GM18499 (cell line): ENCODE measurements around the gene IFI35.
"Not testable (repeated sequence)": the region's sequence is repeated elsewhere in the genome, so short reads cannot be mapped to it uniquely, and the experiment has no call there.

Experiments
- ATAC-seq: cut with Tn5 transposase; IDR thresholded peaks from one replicate; pipeline ENCODE4 v1.9.1; 2021; ENCODE audit warnings: moderate number of reproducible peaks; ENCODE audit not compliant: insufficient read depth, unreplicated experiment

IFI35 gene

DNA sequence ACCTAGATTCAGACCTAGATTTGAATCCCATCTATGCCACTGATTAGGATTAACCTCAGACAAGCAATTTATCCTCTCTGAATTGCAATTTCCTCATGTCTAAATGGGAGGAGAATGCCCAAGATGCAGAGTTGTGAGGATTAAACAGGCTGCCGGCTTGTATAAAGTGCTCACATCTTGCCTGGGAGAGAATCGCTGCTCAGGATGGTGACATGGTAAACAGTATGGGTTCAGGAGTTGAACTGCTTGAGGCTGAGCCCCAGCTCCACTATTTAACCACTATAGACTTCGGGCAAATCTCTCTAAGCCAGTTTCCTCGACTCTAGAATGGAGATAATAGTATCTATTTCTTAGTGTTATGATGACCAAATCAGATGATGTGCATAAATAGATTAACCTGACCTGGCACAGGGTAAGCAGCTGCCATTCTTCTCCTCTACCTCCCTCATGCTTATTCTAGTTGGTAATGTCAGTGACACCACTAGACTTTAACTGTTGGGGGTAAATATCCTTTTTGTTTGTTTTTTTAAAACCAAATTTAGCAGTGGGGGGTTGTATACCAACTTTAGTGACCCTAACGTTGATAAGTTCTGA lies 9.1 kb upstream of the IFI35 start:
- no peak for ATAC-seq

DNA sequence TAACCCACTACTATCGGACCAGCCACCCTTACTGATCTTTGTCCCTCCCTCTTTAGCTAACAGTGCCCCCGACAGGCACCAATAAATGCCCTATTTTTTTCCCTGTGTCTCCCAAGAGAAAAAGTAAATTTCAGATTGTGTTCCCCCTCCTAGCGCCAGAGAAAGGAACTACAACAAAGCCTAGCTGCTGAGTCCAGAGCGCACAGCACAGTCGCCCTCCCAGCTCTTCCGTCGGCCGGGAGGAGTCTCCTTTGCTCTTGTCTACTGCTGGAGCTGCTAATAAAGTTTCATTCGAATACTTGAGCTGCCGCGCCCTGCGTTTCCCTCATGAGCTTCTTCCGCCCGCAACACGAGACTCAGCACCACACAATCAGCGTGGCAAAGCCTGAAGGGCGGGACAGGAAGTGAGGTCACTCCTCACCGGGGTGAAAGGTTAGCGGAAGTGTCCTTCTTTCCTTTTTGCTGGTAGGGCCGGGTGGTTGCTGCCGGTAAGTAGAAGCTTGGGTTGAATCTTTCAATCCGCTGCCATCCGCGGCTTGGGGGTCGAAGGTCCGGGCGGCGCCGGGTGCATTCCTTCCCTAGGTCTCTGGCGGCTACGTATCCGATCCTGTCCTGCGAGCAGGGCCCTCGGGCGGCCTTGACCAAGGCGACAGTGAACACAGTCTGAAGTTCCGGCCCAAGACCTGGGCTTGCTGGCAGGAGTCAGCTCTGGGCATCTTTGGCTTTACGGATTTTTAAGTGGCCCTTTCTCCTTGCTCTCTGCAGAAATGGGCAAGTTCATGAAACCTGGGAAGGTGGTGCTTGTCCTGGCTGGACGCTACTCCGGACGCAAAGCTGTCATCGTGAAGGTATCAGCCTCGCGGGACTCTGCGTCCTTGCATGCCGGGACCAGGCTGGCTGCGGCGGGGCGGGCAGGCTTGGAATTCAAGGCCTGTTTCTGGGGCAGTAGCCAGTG lies 8.3 kb upstream of the IFI35 start, which contains the start of gene RPL27:
Gene RPL27, plus strand, starts transcription at position 436 of the 955 bp plus-strand sequence. Its CDS starts 332 bp downstream, at position 768.
- ATAC-seq: peak; percentile 84

- ATAC-seq: no peak
Observed at GRCh38 chr17:42999003-42999525, 7.5 kb upstream of the IFI35 start.

GRCh38 chr17:43000894-43001293 lies 5.7 kb upstream of the IFI35 start:
- not testable (repeated sequence) for ATAC-seq

- no peak for ATAC-seq
Observed at GRCh38 chr17:43003542-43004172, 2.9 kb upstream of the IFI35 start.

DNA sequence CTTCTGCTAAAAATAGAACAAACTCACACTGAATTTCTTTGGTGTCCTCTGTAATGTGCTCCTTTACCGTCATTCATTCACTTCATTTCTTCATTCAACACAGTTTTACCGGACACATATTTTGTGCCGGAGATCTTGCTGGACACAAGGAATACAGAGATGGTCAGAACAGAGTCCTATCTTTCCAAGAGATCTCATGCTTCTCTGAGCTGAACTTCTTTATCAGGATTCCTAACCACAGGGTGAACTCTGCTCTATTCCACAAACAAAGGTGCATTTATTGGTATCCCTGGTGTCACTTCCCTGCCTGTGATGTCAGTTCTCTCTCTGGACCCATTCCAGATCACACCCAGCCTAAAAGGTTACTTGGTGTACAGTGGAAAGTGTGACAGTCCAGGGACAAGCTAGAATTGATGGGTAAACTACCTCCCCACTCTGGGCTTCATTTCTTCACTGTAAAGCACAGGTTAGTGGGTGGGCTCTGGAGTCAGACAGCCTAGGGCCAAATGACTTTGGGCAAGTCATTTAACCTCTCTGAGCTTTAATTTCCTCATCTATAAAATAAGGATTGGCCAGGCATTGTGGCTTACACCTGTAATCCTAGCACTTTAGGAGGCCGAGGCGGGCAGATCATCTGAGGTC lies 4.2 kb downstream of the IFI35 start:
- no peak for ATAC-seq

GRCh38 chr17:43011728-43012472 lies 5.3 kb downstream of the IFI35 start:
- ATAC-seq: no peak

GRCh38 chr17:43013296-43013695 lies 6.7 kb downstream of the IFI35 start:
- no peak for ATAC-seq

- ATAC-seq: no peak
Observed at GRCh38 chr17:43014020-43014648, 7.5 kb downstream of the IFI35 start.

GRCh38 chr17:43014649-43015542 lies 8.3 kb downstream of the IFI35 start:
- no peak for ATAC-seq

- ATAC-seq: no peak
Observed at GRCh38 chr17:43015579-43015978, 9.0 kb downstream of the IFI35 start.

DNA sequence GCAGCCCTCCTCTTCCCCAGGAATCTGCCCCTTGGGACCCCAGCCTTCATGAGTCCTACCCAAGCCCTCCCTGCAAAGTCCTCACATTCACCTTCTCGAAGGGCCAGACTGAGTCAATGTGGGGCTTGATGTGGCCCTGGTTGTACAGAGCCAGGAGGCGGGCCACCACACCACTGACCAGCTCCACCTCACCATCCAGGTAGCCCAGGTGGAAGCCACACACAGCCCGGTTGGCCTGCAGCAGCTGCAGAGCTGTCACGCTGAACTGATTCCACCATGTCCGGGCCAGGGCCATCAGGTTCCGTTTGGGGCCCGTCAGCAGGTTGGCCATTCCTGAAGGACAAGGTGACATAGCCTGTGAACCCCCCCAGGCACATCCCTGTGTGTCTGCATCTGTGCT lies 9.6 kb downstream of the IFI35 start:
- no peak for ATAC-seq

DNA sequence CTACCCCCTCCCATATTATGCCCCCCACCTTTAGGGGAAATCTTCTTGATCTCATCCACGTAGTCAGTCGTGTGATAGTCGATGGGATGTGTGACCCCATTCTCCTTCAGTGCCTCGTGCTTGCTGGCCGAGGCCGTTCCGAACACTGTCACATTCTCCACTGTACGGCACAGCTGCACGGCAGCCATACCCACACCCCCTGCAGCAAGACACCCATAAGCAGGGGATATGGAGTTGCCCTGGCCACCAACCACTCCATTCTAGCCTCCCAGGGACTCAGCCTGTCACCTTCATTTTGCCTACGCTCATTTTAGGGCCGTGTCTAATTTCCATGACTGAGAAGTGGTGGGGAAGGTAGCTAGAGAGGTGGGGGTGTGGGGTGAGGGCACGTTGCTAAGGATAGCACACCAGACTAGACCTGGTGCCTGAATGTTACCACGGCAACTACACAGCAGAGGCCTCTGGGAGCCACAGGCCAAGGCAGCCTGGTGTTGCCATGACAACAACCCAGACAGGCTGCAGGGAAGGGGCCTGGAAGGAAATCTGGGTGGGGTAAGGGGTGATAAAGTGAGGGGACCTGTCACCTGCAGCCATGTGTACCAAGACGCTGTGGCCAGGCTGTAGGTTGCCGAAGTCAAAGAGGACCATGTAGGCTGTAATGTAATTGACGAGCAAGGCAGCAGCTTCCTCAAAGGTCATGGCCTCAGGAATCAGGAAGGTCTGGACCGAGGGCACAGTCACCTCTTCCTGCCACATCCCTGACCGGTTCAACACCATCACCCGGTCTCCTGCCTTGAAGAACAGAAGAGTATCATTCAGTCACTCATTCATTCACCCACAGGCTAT lies 11.6 kb downstream of the IFI35 start:
- no peak for ATAC-seq

GRCh38 chr17:43018932-43019331 lies 12.3 kb downstream of the IFI35 start:
- no peak for ATAC-seq

DNA sequence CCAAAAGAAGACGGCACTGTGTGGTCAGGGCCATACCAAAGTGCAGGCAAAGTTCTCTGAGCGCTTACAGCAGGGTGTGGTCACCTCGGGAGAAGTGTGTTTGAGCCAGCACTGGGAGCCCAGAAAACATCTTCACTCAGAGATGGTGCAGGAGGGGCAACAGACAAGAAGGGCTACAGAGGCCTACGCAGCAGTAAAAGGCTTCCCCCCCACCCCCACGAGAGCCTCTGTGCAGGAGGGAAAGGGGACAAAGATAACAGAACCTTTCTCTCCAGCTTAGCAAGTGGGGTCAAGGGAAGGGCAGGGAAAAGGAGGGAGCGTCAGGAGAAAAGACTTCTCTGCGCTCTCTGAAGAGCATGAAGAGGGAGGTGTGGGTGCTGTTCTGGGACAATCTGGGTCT lies 12.8 kb downstream of the IFI35 start:
- ATAC-seq: no peak

GRCh38 chr17:43020030-43020621 lies 13.5 kb downstream of the IFI35 start:
- no peak for ATAC-seq
